Purkinje cell (primary cell): ENCODE results near the gene RGS5. TPM values are rescaled to one million over a fixed set of nuclear protein-coding genes. Genes with fewer than 3 reads are reported as not detected.

ENCODE experiments used
- polyA plus RNA-seq: library from polyadenylated mRNA; unstranded; fragments of >200 nt; fragmentation: Nextera tagmentation; gene quantifications from 2 replicates; pipeline ENCODE4 v1.2.1, GENCODE V29; 2014

RGS5 gene
- 5.9 and 10.6 TPM in 2 replicates for polyA plus RNA-seq

GRCh38 chr1:163202833-163203451 lies at the start of gene RGS5:
RGS5 (minus strand) TSS chr1:163202916; CDS start chr1:163202835, 81 bp downstream.

Other genes with a start within 250 kb of the RGS5 start
- 2.1 and 105 TPM in 2 replicates for gene RGS4, start 133.6 kb downstream of the RGS5 start, polyA plus RNA-seq
- gene NUF2, start 119.0 kb upstream of the RGS5 start, polyA plus RNA-seq, result 2.9 and 3.1 TPM in 2 replicates